Right atrium auricular region (tissue), 2 donors: ENCODE data around the gene UNC80. TPM values are rescaled to one million over a fixed set of nuclear protein-coding genes. Genes with fewer than 3 reads are reported as not detected.

Experiments
- DNase-seq: peaks from one replicate; pipeline ENCODE4 v3.0.0-alpha.2; 2019; ENCODE audit warnings: low spot score
- H3K27ac ChIP-seq, 2 donors: fragments of 200-600 bp; sonication (generic); 1 replicate in 1 of 2; 2 replicates in 1 of 2; pipeline ENCODE4 v1.5.1; 2016 to 2019
- H3K27me3 ChIP-seq, 2 donors: fragments of 200-600 bp; sonication (generic); one replicate each; pipeline versions ENCODE4 v1.5.1 to v1.6.0; 2017 to 2019
- H3K36me3 ChIP-seq: fragments of 200-600 bp; sonication (generic); one replicate; pipeline ENCODE4 v1.5.1; 2016
- H3K4me1 ChIP-seq, 2 donors: fragments of 200-600 bp; sonication (generic); one replicate each; pipeline versions ENCODE4 v1.5.1 to v1.6.0; 2017 to 2019
- H3K4me3 ChIP-seq, 2 donors: fragments of 200-600 bp; sonication (generic); 1 replicate in 1 of 2; 2 replicates in 1 of 2; pipeline ENCODE4 v1.5.1; 2017 to 2019; ENCODE audit warnings: mild to moderate bottlenecking in 1 of 2, moderate library complexity in 1 of 2
- H3K9me3 ChIP-seq, 2 donors: fragments of 200-600 bp; sonication (generic); one replicate each; pipeline ENCODE4 v1.5.1; 2019
- CTCF ChIP-seq, 2 donors: fragments of 200-600 bp; sonication (generic); IDR thresholded peaks; one replicate each; pipeline ENCODE4 v1.5.1; 2019; ENCODE audit warnings: antibody characterized with exemption in 2 of 2
- total RNA-seq, 2 donors: library from RNA; depleted of rRNA; stranded (reverse); fragments of >200 nt; gene quantifications; one replicate each; pipeline ENCODE4 v1.1.0, GENCODE V29; 2016

Gene UNC80
- total RNA-seq, 2 donors from 2014 or later: 0.20 TPM; not detected in 1

DNA sequence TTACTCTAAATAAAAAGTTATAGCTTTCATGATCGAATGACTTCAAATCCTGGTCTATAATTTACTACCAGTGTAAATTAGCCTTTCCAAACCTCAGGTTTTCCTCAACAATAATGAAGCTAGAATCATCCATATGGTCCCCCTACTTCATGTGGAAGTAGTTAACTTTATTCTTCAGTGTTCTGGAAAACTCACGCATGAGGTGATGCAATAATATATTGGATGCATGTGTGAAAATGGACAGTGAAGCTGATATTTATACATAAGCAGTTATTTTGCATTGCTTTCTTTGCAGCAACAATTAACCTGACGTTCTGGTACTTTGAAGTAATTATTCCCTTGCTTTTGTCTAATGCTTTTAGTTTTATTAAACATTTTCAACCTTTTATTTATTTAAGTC is 18.6 kb upstream of the UNC80 start:
- Histone ChIP-seq H3K4me1 (no peaks in the 10 kb centered on the region), H3K27ac (no peak overlapping the region), H3K4me3 (no peak overlapping the region), H3K27me3 (no peaks in the 10 kb centered on the region), H3K36me3 (no peaks in the 10 kb centered on the region), H3K9me3 (no peaks in the 10 kb centered on the region)
- TF ChIP-seq CTCF (IDR thresholded peaks at IDR 0.05): no peak
- DNase-seq: no peak

DNA sequence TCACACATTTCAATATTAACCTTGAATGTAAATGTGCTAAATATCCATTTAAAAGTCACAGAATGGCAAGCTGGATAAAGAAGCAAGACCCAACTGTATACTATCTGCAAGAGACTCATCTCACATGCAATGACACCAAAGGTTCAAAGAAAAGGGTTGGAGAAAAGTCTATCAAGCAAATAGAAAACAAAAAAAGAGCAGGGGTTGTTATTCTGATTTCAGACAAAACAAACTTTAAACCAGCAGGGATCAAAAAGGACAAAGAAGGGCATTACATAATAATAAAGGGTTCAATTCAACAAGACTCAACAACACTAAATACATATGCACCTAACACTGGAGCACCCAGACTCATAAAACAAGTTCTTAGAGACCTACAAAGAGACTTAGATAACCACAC is 14.5 kb upstream of the UNC80 start:
- no peak for TF ChIP-seq CTCF (IDR thresholded peaks at IDR 0.05)
- peaks cover 0 to 10% of the 10 kb centered on the region in 2 donors for H3K9me3 ChIP-seq
- H3K36me3 ChIP-seq: no peaks in the 10 kb centered on the region

GRCh38 chr2:209761566-209761965 is 10.1 kb upstream of the UNC80 start:
- Histone ChIP-seq H3K27me3 (no peaks in the 10 kb centered on the region), H3K9me3 (peaks cover 0 to 10% of the 10 kb centered on the region in 2 donors), H3K4me3 (no peak overlapping the region), H3K27ac (no peak overlapping the region), H3K36me3 (no peaks in the 10 kb centered on the region), H3K4me1 (no peaks in the 10 kb centered on the region)
- DNase-seq: no peak
- TF ChIP-seq CTCF (IDR thresholded peaks at IDR 0.05): no peak

More for the DNA sequence above, 14.5 kb upstream of the UNC80 start:
- H3K4me1 ChIP-seq: no peaks in the 10 kb centered on the region
- no peak for DNase-seq
- H3K27ac ChIP-seq: no peak overlapping the region
- H3K4me3 ChIP-seq: no peak overlapping the region
- no peaks in the 10 kb centered on the region for H3K27me3 ChIP-seq

DNA sequence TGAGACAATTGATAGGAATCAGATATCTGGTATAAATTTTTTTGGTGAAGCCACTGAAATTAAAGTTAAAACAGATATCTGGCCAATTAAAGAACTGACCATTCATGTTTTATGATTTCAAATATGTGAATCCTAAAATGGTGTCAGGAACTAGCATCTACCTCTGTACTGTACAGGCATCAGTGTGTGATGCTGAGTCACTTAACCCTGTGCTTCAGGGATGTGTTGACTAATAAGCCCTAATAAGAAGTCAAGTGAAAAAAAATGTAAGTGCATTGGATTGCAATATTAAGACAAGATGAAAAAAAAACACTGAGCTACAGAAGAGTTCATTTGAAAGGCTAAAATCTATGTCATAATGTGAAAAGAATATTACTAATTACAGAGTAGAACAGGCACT is 9.1 kb upstream of the UNC80 start:
- DNase-seq: no peak
- Histone ChIP-seq H3K4me1 (no peaks in the 10 kb centered on the region), H3K27me3 (no peaks in the 10 kb centered on the region), H3K4me3 (no peak overlapping the region), H3K36me3 (no peaks in the 10 kb centered on the region), H3K27ac (no peak overlapping the region), H3K9me3 (peaks cover 0 to 10% of the 10 kb centered on the region in 2 donors)
- no peak for TF ChIP-seq CTCF (IDR thresholded peaks at IDR 0.05)

DNA sequence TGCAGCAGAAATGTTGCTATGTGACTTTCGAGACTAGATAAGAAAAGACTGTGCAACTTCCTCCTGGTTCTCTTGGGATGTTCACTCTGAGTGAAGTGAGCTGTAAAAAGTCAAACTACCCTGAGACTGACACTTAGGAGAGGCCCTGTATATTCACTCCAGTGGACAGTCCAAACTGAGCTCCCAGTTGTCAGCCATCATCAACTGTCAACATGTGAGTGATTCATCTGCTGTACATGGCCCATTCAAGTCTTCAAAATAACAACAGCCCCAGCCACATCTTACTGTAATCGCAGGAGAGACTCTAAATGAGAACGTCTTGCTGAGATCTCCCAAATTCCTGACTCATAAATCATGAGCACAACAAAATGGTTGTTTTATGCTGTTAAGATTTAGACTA is 8.5 kb upstream of the UNC80 start:
- H3K27ac ChIP-seq: no peak overlapping the region
- no peak for TF ChIP-seq CTCF (IDR thresholded peaks at IDR 0.05)
- no peak for DNase-seq
- no peaks in the 10 kb centered on the region for H3K4me1 ChIP-seq
- no peaks in the 10 kb centered on the region for H3K36me3 ChIP-seq
- peaks cover 0 to 10% of the 10 kb centered on the region in 2 donors for H3K9me3 ChIP-seq
- H3K27me3 ChIP-seq: no peaks in the 10 kb centered on the region
- no peak overlapping the region for H3K4me3 ChIP-seq

GRCh38 chr2:209766613-209767012 is 5.0 kb upstream of the UNC80 start:
- no peak for DNase-seq
- Histone ChIP-seq H3K4me3 (no peak overlapping the region), H3K27ac (no peak overlapping the region), H3K36me3 (no peaks in the 10 kb centered on the region), H3K9me3 (no peaks in the 10 kb centered on the region), H3K27me3 (no peaks in the 10 kb centered on the region), H3K4me1 (peaks cover 0 to 6% of the 10 kb centered on the region in 2 donors)
- TF ChIP-seq CTCF (IDR thresholded peaks at IDR 0.05): no peak
